22Rv1 (cell line): ENCODE data around the gene CDC25C.

ENCODE experiments used
- ZFX ChIP-seq: fragments of 450-650 bp; IDR thresholded peaks from 2 replicates; pipeline ENCODE4 v1.6.1; 2017; ENCODE audit warnings: antibody characterized with exemption, borderline replicate concordance
- TF ChIP-seq, protein P1 (sequence below): fragments of 450-650 bp; IDR thresholded peaks from 2 replicates; pipeline ENCODE4 v1.5.1; 2017; ENCODE audit warnings: mild to moderate bottlenecking

DNA sequence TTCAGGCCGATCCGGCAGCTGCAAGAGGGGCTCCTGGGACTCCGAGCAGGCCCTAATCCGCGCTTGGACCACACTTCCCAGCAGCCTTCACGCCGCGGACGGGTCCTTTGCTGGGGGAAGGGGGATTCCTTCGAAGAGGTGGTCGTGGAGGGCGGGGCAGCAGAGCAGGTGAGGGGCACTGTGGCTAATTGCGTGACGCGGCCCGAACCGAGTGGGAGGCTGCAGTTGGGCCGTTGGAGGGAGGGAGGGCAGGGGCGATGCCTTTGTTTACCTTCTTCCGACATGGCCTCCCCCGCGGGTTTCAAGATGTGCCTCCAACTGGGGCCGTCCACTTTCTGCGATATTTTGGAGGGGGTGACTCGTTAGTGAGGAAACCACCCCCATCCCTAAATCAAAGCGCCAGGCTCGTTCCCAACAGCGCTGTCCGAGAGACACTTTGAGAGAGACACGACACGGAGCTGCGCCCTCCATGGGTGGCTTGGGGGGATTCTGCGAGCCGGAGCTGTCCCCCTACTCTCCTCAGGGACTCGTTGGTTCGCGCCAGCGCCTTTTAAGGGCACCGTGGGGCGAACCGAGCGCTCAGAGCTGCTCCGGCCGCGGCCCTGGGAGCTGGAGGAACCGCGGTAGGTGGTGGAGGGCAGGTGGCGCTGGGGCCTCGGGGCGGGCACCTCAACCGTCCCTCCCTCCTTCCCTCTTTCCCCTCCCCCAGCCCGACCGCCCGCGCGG lies 6.2 kb upstream of the CDC25C start, which contains the start of gene FAM53C:
- TF ChIP-seq, protein P1, sequence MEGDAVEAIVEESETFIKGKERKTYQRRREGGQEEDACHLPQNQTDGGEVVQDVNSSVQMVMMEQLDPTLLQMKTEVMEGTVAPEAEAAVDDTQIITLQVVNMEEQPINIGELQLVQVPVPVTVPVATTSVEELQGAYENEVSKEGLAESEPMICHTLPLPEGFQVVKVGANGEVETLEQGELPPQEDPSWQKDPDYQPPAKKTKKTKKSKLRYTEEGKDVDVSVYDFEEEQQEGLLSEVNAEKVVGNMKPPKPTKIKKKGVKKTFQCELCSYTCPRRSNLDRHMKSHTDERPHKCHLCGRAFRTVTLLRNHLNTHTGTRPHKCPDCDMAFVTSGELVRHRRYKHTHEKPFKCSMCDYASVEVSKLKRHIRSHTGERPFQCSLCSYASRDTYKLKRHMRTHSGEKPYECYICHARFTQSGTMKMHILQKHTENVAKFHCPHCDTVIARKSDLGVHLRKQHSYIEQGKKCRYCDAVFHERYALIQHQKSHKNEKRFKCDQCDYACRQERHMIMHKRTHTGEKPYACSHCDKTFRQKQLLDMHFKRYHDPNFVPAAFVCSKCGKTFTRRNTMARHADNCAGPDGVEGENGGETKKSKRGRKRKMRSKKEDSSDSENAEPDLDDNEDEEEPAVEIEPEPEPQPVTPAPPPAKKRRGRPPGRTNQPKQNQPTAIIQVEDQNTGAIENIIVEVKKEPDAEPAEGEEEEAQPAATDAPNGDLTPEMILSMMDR, result no peak
- TF ChIP-seq ZFX, result no peak
